IMR-90 (cell line): ENCODE measurements around the gene MLLT3. TPM values are rescaled to one million over a fixed set of nuclear protein-coding genes. Genes with fewer than 3 reads are reported as not detected.

Source experiments
- ATAC-seq: fragments of 200-7000 bp; cut with Tn5 transposase; 2 replicates; pipeline ENCODE4 v1.9.1; 2020; ENCODE audit warnings: low read depth, mild to moderate bottlenecking, moderate library complexity
- BruUV-seq: library from RNA; stranded (reverse); fragments of 400-500 nt; replicated peaks from 2 replicates; lab custom pipeline; 2021; lab: Mats Ljungman, UMichigan
- CTCF ChIA-PET: fragments of 300-600 bp; formaldehyde crosslinking; extraction: SDS; loops from one replicate; lab custom pipeline; 2021; ENCODE audit warnings: antibody characterized with exemption; lab: Yijun Ruan, JAX
- POLR2A ChIA-PET: fragments of 300-600 bp; sonication (Branson Sonifier 250); formaldehyde crosslinking; loops from one replicate; lab custom pipeline; 2022; ENCODE audit warnings: antibody characterized with exemption; ENCODE audit not compliant: unreplicated experiment; lab: Charles Lee
- DNase-seq: peaks from one replicate; pipeline ENCODE4 v3.0.0; 2013
- H2AFZ ChIP-seq: replicated peaks from 2 replicates; pipeline ENCODE3; 2013; ENCODE audit warnings: low read length, mild to moderate bottlenecking; ENCODE audit not compliant: poor library complexity
- H2AK5ac ChIP-seq: 2 replicates; pipeline ENCODE4 v1.6.1; 2013; ENCODE audit warnings: low read depth, low read length, inconsistent platforms
- H2AK9ac ChIP-seq: replicated peaks from 2 replicates; pipeline ENCODE3; 2013; ENCODE audit warnings: mild to moderate bottlenecking, low read depth, low read length, moderate library complexity; ENCODE audit not compliant: poor library complexity
- H2BK120ac ChIP-seq: 2 replicates; pipeline ENCODE4 v1.6.1; 2013; ENCODE audit warnings: low read depth, low read length, inconsistent platforms
- H2BK15ac ChIP-seq: 3 replicates; pipeline ENCODE4 v1.6.1; 2013; ENCODE audit warnings: low read depth, low read length, inconsistent platforms
- H2BK20ac ChIP-seq: 2 replicates; pipeline ENCODE4 v1.6.1; 2013; ENCODE audit warnings: low read depth, mild to moderate bottlenecking, inconsistent platforms, low read length, moderate library complexity
- H2BK5ac ChIP-seq: 2 replicates; pipeline ENCODE4 v1.6.1; 2013; ENCODE audit warnings: mild to moderate bottlenecking, low read depth, low read length, inconsistent platforms; ENCODE audit not compliant: poor library complexity, severe bottlenecking
- H3K14ac ChIP-seq: replicated peaks from 2 replicates; pipeline ENCODE4 v1.6.1; 2013; ENCODE audit warnings: low read depth, low read length, inconsistent platforms
- H3K18ac ChIP-seq: 2 replicates; pipeline ENCODE4 v1.6.1; 2013; ENCODE audit warnings: low read depth, low read length, control low read depth
- H3K23ac ChIP-seq: 2 replicates; pipeline ENCODE4 v1.6.1; 2013; ENCODE audit warnings: low read depth, low read length, inconsistent platforms
- H3K27ac ChIP-seq: 2 replicates; pipeline ENCODE4 v1.5.1; 2013; ENCODE audit warnings: mild to moderate bottlenecking, control low read depth, low read length; ENCODE audit not compliant: insufficient read depth
- H3K27me3 ChIP-seq: 2 replicates; pipeline ENCODE4 v1.6.1; 2013; ENCODE audit warnings: low read length; ENCODE audit not compliant: control insufficient read depth, insufficient read depth
- H3K36me3 ChIP-seq: 2 replicates; pipeline ENCODE4 v1.6.1; 2013; ENCODE audit warnings: low read length, mixed read lengths; ENCODE audit not compliant: control insufficient read depth, insufficient read depth
- H3K4ac ChIP-seq: 2 replicates; pipeline ENCODE4 v1.6.1; 2013; ENCODE audit warnings: low read depth, low read length, inconsistent platforms
- H3K4me1 ChIP-seq: 2 replicates; pipeline ENCODE4 v1.6.1; 2013; ENCODE audit warnings: low read length, mixed read lengths; ENCODE audit not compliant: control insufficient read depth, insufficient read depth
- H3K4me2 ChIP-seq: 2 replicates; pipeline ENCODE4 v1.6.1; 2013; ENCODE audit warnings: low read depth, mild to moderate bottlenecking, control low read depth, low read length, moderate library complexity
- H3K4me3 ChIP-seq: 2 replicates; pipeline ENCODE4 v1.5.1; 2013; ENCODE audit warnings: low read depth, mild to moderate bottlenecking, control low read depth, low read length, moderate library complexity; ENCODE audit not compliant: insufficient read depth
- H3K56ac ChIP-seq: 2 replicates; pipeline ENCODE4 v1.6.1; 2013; ENCODE audit warnings: low read length, inconsistent platforms; ENCODE audit not compliant: insufficient read depth; ENCODE audit errors: extremely low read depth
- H3K79me1 ChIP-seq, 2 experiments: 2 replicates each; pipeline ENCODE4 v1.6.1; 2013; ENCODE audit warnings: low read length in 2 of 2, inconsistent platforms in 1 of 2, low read depth in 1 of 2
- H3K9ac ChIP-seq: 2 replicates; pipeline ENCODE4 v1.6.1; 2013; ENCODE audit warnings: low read depth, low read length, control low read depth
- H3K9me1 ChIP-seq: 2 replicates; pipeline ENCODE4 v1.6.1; 2013; ENCODE audit warnings: low read length, inconsistent platforms; ENCODE audit not compliant: insufficient read depth
- H3K9me3 ChIP-seq: 2 replicates; pipeline ENCODE4 v1.6.1; 2013; ENCODE audit warnings: low read length; ENCODE audit not compliant: control insufficient read depth, insufficient read depth
- H4K20me1 ChIP-seq: 2 replicates; pipeline ENCODE4 v1.6.1; 2013; ENCODE audit warnings: low read length, inconsistent platforms; ENCODE audit not compliant: insufficient read depth
- H4K5ac ChIP-seq: 2 replicates; pipeline ENCODE4 v1.6.1; 2013; ENCODE audit warnings: mild to moderate bottlenecking, low read depth, low read length, control low read depth
- H4K8ac ChIP-seq, 2 experiments: 2 replicates each; pipeline ENCODE4 v1.6.1; 2013; ENCODE audit warnings: low read depth in 2 of 2, low read length in 2 of 2, control low read depth in 1 of 2, inconsistent platforms in 1 of 2
- H4K91ac ChIP-seq: 2 replicates; pipeline ENCODE4 v1.6.1; 2013; ENCODE audit warnings: low read depth, low read length, inconsistent platforms; ENCODE audit not compliant: insufficient read depth
- BHLHE40 ChIP-seq: fragments of 150-350 bp; IDR thresholded peaks from 2 replicates; pipeline ENCODE4 v1.6.1; 2016; ENCODE audit warnings: mild to moderate bottlenecking, low read depth, low read length
- CEBPB ChIP-seq: IDR thresholded peaks from 2 replicates; pipeline ENCODE4 v1.6.1; 2012; ENCODE audit warnings: low read depth, low read length, improper control_type of control experiment
- CHD1 ChIP-seq: IDR thresholded peaks from 2 replicates; pipeline ENCODE4 v1.6.1; 2012; ENCODE audit warnings: low read depth, low read length, improper control_type of control experiment
- CTCF ChIP-seq: conservative IDR thresholded peaks from 2 replicates; pipeline ENCODE4 v1.5.1; 2012; ENCODE audit warnings: mild to moderate bottlenecking, low read depth, low read length, improper control_type of control experiment
- ELK1 ChIP-seq: fragments of 150-350 bp; IDR thresholded peaks from 2 replicates; pipeline ENCODE4 v1.6.1; 2016; ENCODE audit warnings: low read depth, mild to moderate bottlenecking, low read length, moderate library complexity, borderline replicate concordance
- FOS ChIP-seq: fragments of 150-350 bp; IDR thresholded peaks from 2 replicates; pipeline ENCODE4 v1.6.1; 2016; ENCODE audit warnings: low read depth, low read length
- MAFK ChIP-seq: IDR thresholded peaks from 2 replicates; pipeline ENCODE4 v1.6.1; 2012; ENCODE audit warnings: low read depth, low read length, improper control_type of control experiment
- MAZ ChIP-seq: IDR thresholded peaks from 2 replicates; pipeline ENCODE4 v1.6.1; 2012; ENCODE audit warnings: low read depth, mild to moderate bottlenecking, low read length, improper control_type of control experiment, moderate library complexity, borderline replicate concordance
- MXI1 ChIP-seq: IDR thresholded peaks from 2 replicates; pipeline ENCODE4 v1.6.1; 2012; ENCODE audit warnings: low read depth, mild to moderate bottlenecking, low read length, moderate library complexity, borderline replicate concordance
- NFE2L2 ChIP-seq: fragments of 150-350 bp; IDR thresholded peaks from 2 replicates; pipeline ENCODE4 v1.6.1; 2016; ENCODE audit warnings: low read depth, mild to moderate bottlenecking, low read length
- POLR2A ChIP-seq: IDR thresholded peaks from 2 replicates; pipeline ENCODE4 v1.6.1; 2012; ENCODE audit warnings: mild to moderate bottlenecking, low read depth, low read length
- RAD21 ChIP-seq: IDR thresholded peaks from 2 replicates; pipeline ENCODE4 v1.6.1; 2012; ENCODE audit warnings: low read length, improper control_type of control experiment
- RCOR1 ChIP-seq: IDR thresholded peaks from 2 replicates; pipeline ENCODE4 v1.6.1; 2012; ENCODE audit warnings: mild to moderate bottlenecking, low read length, improper control_type of control experiment; ENCODE audit not compliant: insufficient replicate concordance
- RFX5 ChIP-seq: IDR thresholded peaks from 2 replicates; pipeline ENCODE4 v1.8.0; 2012; ENCODE audit warnings: low read depth, mild to moderate bottlenecking, low read length, moderate library complexity
- SMC3 ChIP-seq: fragments of 150-350 bp; IDR thresholded peaks from 2 replicates; pipeline ENCODE4 v1.6.1; 2016; ENCODE audit warnings: low read depth, mild to moderate bottlenecking, antibody characterized with exemption, low read length, moderate library complexity
- WGBS, 2 experiments: methylation state at CpG; one replicate each; pipeline versions ENCODE4 v1.1.5 to v1.1.7; 2013; ENCODE audit warnings: missing lambda C conversion rate in 2 of 2; ENCODE audit not compliant: insufficient read length in 1 of 2; ENCODE audit errors: extremely low coverage in 2 of 2; 5-methylcytosine and 5-hydroxymethylcytosine counted together
- dilution Hi-C: fragments of 300-500 bp; cut with HindIII; formaldehyde crosslinking; loops from one replicate; pipeline ENCODE4 v1.14.3; 2018; ENCODE audit warnings: low sequenced_read_pairs; ENCODE audit not compliant: unreplicated experiment
- in situ Hi-C: fragments of 300-500 bp; cut with MboI; formaldehyde crosslinking; loops from 3 replicates; pipeline ENCODE4 v1.14.3; 2019; ENCODE audit warnings: low sequenced_read_pairs, inconsistent platforms, mixed read lengths
- intact Hi-C: fragments of 100-400 bp; cut with micrococcal nuclease; formaldehyde crosslinking; loops from 2 replicates; pipeline ENCODE4 v1.10.0; 2022
- polyA plus RNA-seq, 3 experiments: library from polyadenylated mRNA; depleted of rRNA; stranded (reverse); fragments of >200 nt; gene quantifications; 2 replicates each; pipeline ENCODE4 v1.2.3, GENCODE V29; 2012; ENCODE audit warnings: low replicate concordance in 1 of 3
- total RNA-seq: library from RNA; depleted of rRNA; stranded (reverse); fragments of >200 nt; gene quantifications from 2 replicates; pipeline ENCODE4 v1.2.3, GENCODE V29; 2012

MLLT3 gene
- total and polyA plus RNA-seq, 2 of the 4 experiments (the other 2 are of a cell fraction): 10.4 to 21.1 TPM

- Histone ChIP-seq H3K27me3 (no peaks in the 10 kb centered on the region), H3K9me3 (no peaks in the 10 kb centered on the region), H2BK15ac (no peak overlapping the region), H2BK20ac (no peak overlapping the region), H3K4me3 (no peak overlapping the region), H4K20me1 (no peaks in the 10 kb centered on the region), H3K4me1 (peaks cover 21% of the 10 kb centered on the region), H2AFZ (no peak overlapping the region), H3K23ac (no peak overlapping the region), H3K9me1 (peaks cover 13% of the 10 kb centered on the region), H2BK5ac (peak overlapping the region; percentile 88), H3K18ac (0 out of 2 replicates have a peak overlapping the region, but pooled peaks have one; percentile 14), H3K27ac (no peak overlapping the region; the same call in 1 of the 2 replicates), H3K4ac (peak overlapping the region; percentile 89; the same call in 1 of the 2 replicates), H3K36me3 (peaks cover 3% of the 10 kb centered on the region), H3K14ac (no peak overlapping the region), H3K4me2 (peak overlapping the region; percentile 55; the same call in 1 of the 2 replicates), H3K79me1 (peaks cover 0 to 6% of the 10 kb centered on the region in 2 experiments; a peak in 1 of 4 replicates), H3K56ac (peak overlapping the region; percentile 73; the same call in 1 of the 2 replicates), H4K91ac (no peak overlapping the region), H2AK9ac (no peak overlapping the region), H2BK120ac (peak overlapping the region; percentile 90; the same call in 1 of the 2 replicates), H2AK5ac (no peak overlapping the region), H4K5ac (no peak overlapping the region), H4K8ac (peak overlapping the region in 1 of 2 experiments; percentile 81; a peak in 2 of 4 replicates), H3K9ac (no peak overlapping the region)
- no CpG with 5 or more reads among the region's 2 CpGs for WGBS, 2 experiments
- BruUV-seq: no TSS peak
- CTCF ChIA-PET: interaction anchor here (0.7 to 1.2 kb wide), 3 partner anchors 270 to 757 kb away, joined by 3 to 5 read pairs (median 4); no protein-coding TSS in a partner anchor
- POLR2A ChIA-PET: interaction anchor here (0.5 to 0.6 kb wide), 3 partner anchors 353 to 572 kb away, joined by 3 to 5 read pairs (median 3); no protein-coding TSS in a partner anchor
- in situ Hi-C loops (loop anchor here (5.0 to 10.0 kb wide), 4 partner anchors 267 to 760 kb away; partner anchors contain the start of gene MLLT3), dilution Hi-C loops (loop anchor here (25.0 kb wide), 1 partner anchor 582 kb away; no protein-coding TSS in a partner anchor), intact Hi-C loops (loop anchor here (2.0 to 5.0 kb wide), 3 partner anchors 40 to 517 kb away; partner anchors contain the start of gene FOCAD)
- peak; percentile 92 for DNase-seq
- peak; percentile 76 for ATAC-seq
- TF ChIP-seq MAZ (no peak), RAD21 (no peak), CHD1 (no peak), SMC3 (no peak), RCOR1 (no peak), CEBPB (no peak), BHLHE40 (no peak), MAFK (peak; percentile 87), CTCF (no peak), FOS (0 out of 2 replicates have a peak, but pooled peaks have one; percentile 19), ELK1 (no peak), MXI1 (no peak), NFE2L2 (peak; percentile 59), RFX5 (no peak), POLR2A (no peak)
Measured at GRCh38 chr9:20355022-20355421, 267.3 kb downstream of the MLLT3 start.
